ENCODE data around the gene CDT1.

GRCh38 chr16:88793251-88793954 lies 10.2 kb upstream of the CDT1 start:
- TF ChIP-seq EZH2 (IDR thresholded peaks at IDR 0.05; ENCODE audit: insufficient read depth, poor library complexity, severe bottlenecking) (no peak), EZH2phosphoT487 (IDR thresholded peaks at IDR 0.05; ENCODE audit: insufficient read depth, low read depth) (no peak)
